Anterior cingulate cortex (tissue), 58 donors: Measurements from ENCODE around the gene NUTM2A.
"Not testable (repeated sequence)": the region's sequence is repeated elsewhere in the genome, so short reads cannot be mapped to it uniquely, and the experiment has no call there.

ENCODE experiments used
- DNase-seq, 58 donors: peaks; one replicate each; lab custom pipeline; 2025; lab: John Stamatoyannopoulos, UW

The NUTM2A gene, protein sequence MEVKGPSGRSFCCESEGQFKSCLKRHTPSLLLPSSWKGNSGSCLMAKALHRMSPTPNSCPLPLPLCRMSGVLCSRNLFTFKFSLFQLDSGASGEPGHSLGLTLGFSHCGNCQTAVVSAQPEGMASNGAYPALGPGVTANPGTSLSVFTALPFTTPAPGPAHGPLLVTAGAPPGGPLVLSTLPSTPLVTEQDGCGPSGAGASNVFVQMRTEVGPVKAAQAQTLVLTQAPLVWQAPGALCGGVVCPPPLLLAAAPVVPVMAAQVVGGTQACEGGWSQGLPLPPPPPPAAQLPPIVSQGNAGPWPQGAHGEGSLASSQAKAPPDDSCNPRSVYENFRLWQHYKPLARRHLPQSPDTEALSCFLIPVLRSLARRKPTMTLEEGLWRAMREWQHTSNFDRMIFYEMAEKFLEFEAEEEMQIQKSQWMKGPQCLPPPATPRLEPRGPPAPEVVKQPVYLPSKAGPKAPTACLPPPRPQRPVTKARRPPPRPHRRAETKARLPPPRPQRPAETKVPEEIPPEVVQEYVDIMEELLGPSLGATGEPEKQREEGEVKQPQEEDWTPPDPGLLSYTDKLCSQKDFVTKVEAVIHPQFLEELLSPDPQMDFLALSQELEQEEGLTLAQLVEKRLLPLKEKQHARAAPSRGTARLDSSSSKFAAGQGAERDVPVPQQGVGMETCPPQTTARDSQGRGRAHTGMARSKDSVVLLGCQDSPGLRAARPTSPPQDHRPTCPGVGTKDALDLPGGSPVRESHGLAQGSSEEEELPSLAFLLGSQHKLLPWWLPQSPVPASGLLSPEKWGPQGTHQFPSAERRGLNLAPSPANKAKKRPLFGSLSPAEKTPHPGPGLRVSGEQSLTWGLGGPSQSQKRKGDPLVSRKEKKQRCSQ

GRCh38 chr10:87225148-87225547 is at the start of gene NUTM2A:
NUTM2A (plus strand) TSS chr10:87225448; CDS start chr10:87225831, 383 bp downstream.
- DNase-seq, result not testable (repeated sequence)

- DNase-seq, result not testable (repeated sequence)
These were observed 47.7 kb upstream of the NUTM2A start for GRCh38 chr10:87177587-87177986.

DNA sequence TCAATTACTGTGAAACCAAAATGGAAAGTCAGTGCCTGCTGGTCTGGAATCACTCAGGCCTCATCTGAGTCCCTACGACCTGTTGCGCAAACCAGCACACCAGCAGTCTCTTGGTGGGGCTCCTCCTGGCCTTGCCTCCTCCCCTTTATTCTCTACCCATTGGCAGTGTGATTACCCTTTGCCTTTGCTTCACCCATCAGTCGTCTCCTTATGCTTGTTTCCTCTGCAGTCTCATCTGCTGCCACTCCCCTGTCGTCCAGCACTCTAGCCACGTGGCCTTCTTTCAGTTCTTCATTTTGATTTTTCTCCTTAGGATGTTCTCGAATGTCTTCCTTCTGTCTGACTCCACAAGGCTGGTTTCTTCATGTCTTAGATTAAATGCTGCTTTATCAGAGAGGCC is 40.8 kb upstream of the NUTM2A start:
- not testable (repeated sequence) for DNase-seq

GRCh38 chr10:87186016-87186415 is 39.2 kb upstream of the NUTM2A start:
- DNase-seq, result not testable (repeated sequence)

GRCh38 chr10:87187573-87187972 is 37.7 kb upstream of the NUTM2A start:
- DNase-seq, result not testable (repeated sequence)

DNA sequence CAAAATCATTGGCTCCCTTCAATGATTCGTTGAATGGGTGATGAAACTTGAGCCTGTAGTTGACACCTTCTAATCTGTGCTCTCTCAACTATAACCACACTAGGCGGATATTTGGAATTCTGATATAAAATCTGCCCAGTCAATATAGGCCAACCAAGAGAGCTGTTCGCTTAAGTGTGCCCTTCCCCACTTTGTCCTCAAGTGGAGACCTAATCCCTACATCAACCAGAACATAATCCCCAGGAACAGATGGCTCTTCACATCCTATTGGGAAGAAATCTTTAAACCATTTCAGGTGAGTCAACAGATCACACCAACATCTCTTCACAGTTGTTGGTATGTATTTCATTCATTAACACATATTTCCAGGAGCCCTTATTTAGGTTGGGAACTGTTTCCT is 33.4 kb upstream of the NUTM2A start:
- DNase-seq, result not testable (repeated sequence)

DNA sequence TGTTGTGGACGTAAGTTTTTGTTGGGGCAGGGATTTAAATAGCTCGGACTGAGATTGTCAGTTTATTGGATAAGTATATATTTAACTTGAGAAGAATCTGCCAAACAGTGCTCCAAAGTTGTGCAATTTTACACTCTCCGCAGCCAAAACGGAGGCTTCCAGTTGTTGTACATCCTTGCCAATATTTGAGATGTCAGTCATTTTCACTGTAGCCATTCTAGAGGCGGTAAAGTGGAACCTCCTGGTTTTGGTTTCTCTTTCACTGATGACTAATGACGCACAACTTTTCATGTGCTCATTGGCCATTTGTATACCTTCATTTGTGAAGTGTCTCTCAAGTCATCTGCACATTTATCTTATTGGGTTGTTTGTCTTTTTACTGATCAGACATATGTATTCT is 24.3 kb upstream of the NUTM2A start:
- DNase-seq, result peak in 1 of 58 donors; percentile 29

GRCh38 chr10:87204801-87205200 is 20.4 kb upstream of the NUTM2A start:
- not testable (repeated sequence) for DNase-seq

DNA sequence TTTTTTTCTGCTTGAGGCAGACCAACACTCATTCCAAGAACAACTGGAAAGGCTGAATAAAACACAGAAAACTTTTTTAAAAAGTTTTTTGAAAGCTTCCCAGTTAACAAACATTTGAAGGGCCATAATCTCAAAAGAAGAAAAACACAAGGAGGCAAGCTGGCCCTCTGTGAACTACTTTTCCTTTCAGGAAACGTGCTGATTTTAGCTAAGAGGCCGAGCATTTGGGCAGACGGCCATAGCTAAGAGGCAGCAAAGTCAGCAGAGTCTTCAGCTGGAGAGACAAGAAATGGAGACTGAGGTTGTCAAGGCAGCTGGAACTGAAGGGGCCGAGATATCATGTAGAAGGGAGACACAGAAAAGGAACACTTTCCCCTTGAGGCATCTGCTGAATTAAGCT is 18.3 kb upstream of the NUTM2A start:
- not testable (repeated sequence) for DNase-seq

GRCh38 chr10:87210309-87210708 is 14.9 kb upstream of the NUTM2A start:
- not testable (repeated sequence) for DNase-seq

GRCh38 chr10:87211848-87212247 is 13.4 kb upstream of the NUTM2A start:
- not testable (repeated sequence) for DNase-seq

- DNase-seq, result not testable (repeated sequence)
These were observed 12.0 kb upstream of the NUTM2A start for GRCh38 chr10:87213150-87213765.

DNA sequence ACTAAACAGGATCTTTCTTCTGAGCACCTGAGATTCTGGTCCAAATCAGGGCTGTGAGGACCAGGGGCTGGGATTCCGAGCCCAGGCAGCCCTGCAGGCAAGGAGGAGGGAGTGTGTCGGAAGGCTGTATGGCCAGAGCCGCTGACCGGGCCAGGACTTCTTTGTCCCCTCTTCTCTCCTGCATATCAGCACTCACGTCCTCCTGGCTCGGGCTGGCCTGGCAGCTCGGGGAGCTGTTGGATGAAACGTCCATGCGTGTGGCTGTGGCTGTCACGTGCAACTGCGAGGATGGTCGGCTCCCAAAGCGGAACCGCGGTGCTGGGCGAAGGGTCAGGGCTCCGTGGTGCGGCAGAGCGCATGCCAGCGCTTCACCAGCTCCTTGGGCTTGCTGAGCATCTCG is 11.4 kb upstream of the NUTM2A start:
- DNase-seq, result not testable (repeated sequence)

- DNase-seq, result not testable (repeated sequence)
These were observed 9.1 kb upstream of the NUTM2A start for GRCh38 chr10:87216120-87216519.

DNA sequence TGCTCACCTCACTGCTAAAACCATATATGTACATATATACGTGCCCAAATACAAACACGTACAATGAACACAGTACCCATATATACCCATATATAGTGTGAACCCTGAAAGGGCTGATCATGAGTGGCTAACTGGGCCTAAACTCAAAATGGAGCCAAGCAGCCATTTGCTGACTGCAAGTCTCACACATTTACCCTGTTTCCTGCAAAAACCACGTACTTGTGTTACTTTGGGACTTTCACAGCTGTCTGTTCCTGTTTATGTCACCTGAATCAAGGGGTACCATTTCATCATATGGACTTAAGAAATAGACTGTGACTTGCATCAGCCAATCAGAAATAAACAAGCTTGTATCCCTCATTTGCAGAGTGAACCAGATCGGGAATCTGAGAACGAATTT is 5.9 kb upstream of the NUTM2A start:
- not testable (repeated sequence) for DNase-seq

DNA sequence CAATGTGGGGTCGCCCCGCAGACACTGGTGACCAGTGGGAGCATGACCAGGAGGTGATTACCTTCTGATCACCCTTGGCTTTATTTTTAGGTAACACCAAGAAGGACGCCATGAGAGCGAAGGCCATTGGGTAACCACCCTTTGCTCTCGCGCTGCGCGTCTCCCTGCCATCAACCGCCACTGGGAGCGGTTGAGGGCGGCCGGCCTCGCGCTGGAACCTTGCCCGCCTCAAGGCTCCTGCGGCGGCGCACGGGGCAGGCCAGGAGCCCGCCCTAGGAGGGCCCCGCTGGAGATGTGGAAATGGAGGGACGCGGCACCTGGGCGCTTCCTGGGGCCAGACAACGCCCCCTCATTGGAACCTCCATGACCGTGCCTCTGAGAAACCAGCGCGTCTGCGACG is 2.5 kb upstream of the NUTM2A start:
- not testable (repeated sequence) for DNase-seq

- DNase-seq, result not testable (repeated sequence)
These were observed 3.0 kb downstream of the NUTM2A start for GRCh38 chr10:87228247-87228646.

GRCh38 chr10:87229211-87229610 is 4.0 kb downstream of the NUTM2A start:
- not testable (repeated sequence) for DNase-seq

DNA sequence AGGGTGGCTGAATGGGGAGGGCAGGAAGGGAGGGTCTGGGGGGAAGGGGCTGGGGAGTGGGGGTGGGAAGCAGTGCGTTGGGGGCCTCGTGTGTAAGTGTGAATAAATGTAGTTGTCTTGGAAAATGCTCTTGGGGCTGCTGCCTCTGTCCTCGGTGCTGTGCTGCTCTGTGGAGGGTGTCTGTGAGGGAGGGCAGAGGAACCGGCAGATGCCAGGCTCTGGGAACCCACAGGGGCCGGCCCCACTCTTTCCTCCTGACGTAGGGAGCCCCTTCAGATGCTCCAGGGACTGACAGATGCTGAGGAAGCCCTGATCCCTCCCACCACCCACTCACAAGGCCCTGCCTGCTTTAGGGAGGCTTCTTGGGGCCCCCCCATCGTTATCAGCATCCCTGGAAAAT is 9.6 kb downstream of the NUTM2A start:
- DNase-seq, result not testable (repeated sequence)

DNA sequence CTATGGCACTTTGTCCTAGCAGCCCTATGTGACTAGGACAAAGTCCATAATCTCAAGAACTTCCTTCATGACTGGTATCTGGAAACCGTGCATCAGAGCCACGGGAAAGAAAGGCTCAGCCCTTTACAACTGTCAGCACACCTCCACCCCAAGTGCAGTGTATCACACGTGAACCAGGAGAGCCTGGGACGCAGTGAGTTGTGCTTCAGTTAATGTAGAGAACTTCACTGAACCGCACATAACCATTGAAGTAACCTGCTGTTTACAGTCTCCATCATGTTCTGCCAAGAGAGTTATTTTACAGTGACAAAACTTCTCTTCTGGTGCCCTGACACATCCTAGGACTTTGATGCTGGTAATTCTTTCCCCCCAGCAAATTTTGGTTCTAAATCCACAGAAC is 12.0 kb downstream of the NUTM2A start:
- not testable (repeated sequence) for DNase-seq

- DNase-seq, result not testable (repeated sequence)
These were observed 14.1 kb downstream of the NUTM2A start for GRCh38 chr10:87239346-87239808.
